ENCODE measurements around the gene MRPS27.

- TF ChIP-seq POLR2A (IDR thresholded peaks at IDR 0.05; ENCODE audit: low read depth, low read length) (no peak), TAF1 (IDR thresholded peaks at IDR 0.05; ENCODE audit: low read depth, low read length) (no peak), POLR2AphosphoS5 (IDR thresholded peaks at IDR 0.05; ENCODE audit: low read depth, low read length) (no peak), SPI1 (IDR thresholded peaks at IDR 0.05; ENCODE audit: low read depth, low read length) (no peak), POU2F2 (IDR thresholded peaks at IDR 0.05; ENCODE audit: low read depth, low read length) (no peak)
Observed at GRCh38 chr5:72266862-72267261, 53.2 kb downstream of the MRPS27 start.

All from GM12891 (cell line).